OCI-M1 (cell line): ENCODE results near the gene HMCES.
A peak's percentile ranks its signal among the peaks of the same experiment; 100 is the strongest.
"Not testable (repeated sequence)": the region's sequence is repeated elsewhere in the genome, so short reads cannot be mapped to it uniquely, and the experiment has no call there.

Experiments used
- DNase-seq: peaks from one replicate; lab custom pipeline; 2025; lab: John Stamatoyannopoulos, UW

The HMCES gene

GRCh38 chr3:129320825-129321487 is 42.3 kb downstream of the HMCES start:
- DNase-seq: no peak

- no peak for DNase-seq
Measured at GRCh38 chr3:129321887-129322286, 43.2 kb downstream of the HMCES start.

- no peak for DNase-seq
Measured at GRCh38 chr3:129323651-129324294, 45.1 kb downstream of the HMCES start.

- DNase-seq: no peak
Measured at GRCh38 chr3:129324855-129325254, 46.2 kb downstream of the HMCES start.

GRCh38 chr3:129325383-129325782 is 46.7 kb downstream of the HMCES start:
- no peak for DNase-seq

- no peak for DNase-seq
Measured at GRCh38 chr3:129326138-129326537, 47.5 kb downstream of the HMCES start.

GRCh38 chr3:129326595-129326994 is 47.9 kb downstream of the HMCES start:
- DNase-seq: no peak

GRCh38 chr3:129327510-129327909 is 48.8 kb downstream of the HMCES start:
- DNase-seq: peak; percentile 25

GRCh38 chr3:129329858-129330257 is 51.2 kb downstream of the HMCES start:
- DNase-seq: no peak

- DNase-seq: no peak
Measured at GRCh38 chr3:129330409-129330808, 51.7 kb downstream of the HMCES start.

GRCh38 chr3:129333891-129334290 is 55.2 kb downstream of the HMCES start:
- DNase-seq: no peak

GRCh38 chr3:129336093-129336706 is 57.5 kb downstream of the HMCES start:
- DNase-seq: no peak

- DNase-seq: not testable (repeated sequence)
Measured at GRCh38 chr3:129337719-129338118, 59.0 kb downstream of the HMCES start.

GRCh38 chr3:129339186-129339585 is 60.5 kb downstream of the HMCES start:
- DNase-seq: not testable (repeated sequence)

- not testable (repeated sequence) for DNase-seq
Measured at GRCh38 chr3:129339833-129340232, 61.2 kb downstream of the HMCES start.

GRCh38 chr3:129341331-129342141 is 62.9 kb downstream of the HMCES start:
- no peak for DNase-seq

- DNase-seq: peak; percentile 47
Measured at GRCh38 chr3:129343643-129344360, 65.1 kb downstream of the HMCES start.

- DNase-seq: peak; percentile 18
Measured at GRCh38 chr3:129344540-129345220, 66.0 kb downstream of the HMCES start.

GRCh38 chr3:129345281-129345680 is 66.6 kb downstream of the HMCES start:
- no peak for DNase-seq

GRCh38 chr3:129345971-129346370 is 67.3 kb downstream of the HMCES start:
- no peak for DNase-seq
